Iris pigment epithelial cell (primary cell): ENCODE results near the gene TSC22D1.
A peak's percentile ranks its signal among the peaks of the same experiment; 100 is the strongest.

Experiments used
- DNase-seq: peaks from one replicate; pipeline ENCODE4 v3.0.0-alpha.2; 2011; ENCODE audit warnings: low read depth

TSC22D1 gene

DNA sequence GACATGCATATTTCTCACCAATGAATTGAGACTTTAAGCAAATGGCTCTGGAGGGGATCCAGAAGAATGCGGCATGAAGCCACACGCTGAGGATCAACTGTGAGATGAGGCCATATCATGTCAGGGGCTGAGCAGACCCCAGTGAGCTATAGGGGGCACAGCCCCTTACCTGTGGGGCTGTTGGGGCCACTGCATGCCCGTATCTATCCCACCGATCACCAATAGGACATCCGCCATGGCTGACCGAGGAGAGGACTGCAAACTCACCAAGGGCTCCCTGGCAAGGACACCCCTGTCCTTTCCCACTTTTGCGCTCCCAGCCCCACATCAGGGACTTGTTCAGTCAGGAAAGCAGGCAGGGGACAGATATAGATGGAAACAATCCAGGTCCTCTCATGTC is 124.5 kb downstream of the TSC22D1 start:
- no peak for DNase-seq

DNA sequence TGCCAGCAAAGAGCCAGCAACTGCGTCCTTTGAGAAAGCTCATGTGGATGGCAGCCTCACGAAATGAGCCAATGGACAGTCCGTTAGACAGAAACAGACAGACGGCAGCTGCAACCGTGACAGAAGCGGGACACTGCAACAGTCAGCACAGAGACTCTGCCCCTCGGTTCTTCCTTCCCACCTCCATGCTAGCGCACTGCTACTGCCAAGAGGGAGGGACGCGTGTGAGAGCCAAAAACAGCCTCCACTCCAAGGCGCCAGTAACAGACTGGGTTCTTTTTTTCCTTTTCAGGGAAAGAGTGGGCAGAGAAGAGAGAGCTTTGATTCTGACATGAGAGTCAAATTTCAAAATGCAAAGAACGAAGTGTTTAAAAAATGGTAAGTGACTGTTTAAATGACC is 125.0 kb downstream of the TSC22D1 start:
- DNase-seq, result no peak

DNA sequence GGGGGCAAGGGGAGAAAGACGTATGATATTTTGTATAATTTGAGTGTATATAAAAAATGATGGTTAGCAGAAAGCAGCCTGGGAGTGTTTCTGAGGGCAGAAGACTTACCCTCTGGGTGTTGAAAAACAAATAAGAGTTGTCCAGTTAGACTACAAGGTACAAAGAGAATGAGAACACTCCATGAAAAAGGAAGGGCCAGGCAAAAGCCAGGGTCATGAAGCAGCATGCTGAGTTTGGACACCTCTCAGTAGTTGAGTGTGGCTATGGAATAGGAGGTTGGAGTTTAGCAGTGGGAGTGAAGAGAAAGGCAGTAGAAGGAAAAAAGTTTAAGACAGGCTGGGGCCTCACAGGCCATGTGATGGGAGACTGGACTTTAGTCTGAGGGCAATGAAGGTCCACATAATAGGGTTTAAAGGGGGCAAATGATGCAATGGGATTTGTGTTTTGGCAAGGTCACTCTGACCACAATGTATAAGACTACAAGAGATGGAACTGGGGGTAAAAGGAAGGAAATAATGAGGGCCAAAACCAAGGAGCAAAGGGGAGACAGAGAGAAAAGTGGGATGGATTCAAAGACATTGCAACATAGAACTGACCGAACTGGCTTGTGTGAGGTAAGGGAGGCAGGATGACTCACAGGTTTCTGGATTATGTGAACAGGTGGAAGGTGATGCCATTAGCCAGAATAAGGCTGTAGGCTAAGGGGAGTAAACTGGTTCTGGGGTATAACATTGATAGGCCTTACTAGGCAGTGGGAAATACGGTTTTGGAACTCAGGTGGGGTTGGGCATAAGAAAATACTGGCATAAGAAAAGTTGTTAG is 125.9 kb downstream of the TSC22D1 start:
- DNase-seq, result peak; percentile 48

DNA sequence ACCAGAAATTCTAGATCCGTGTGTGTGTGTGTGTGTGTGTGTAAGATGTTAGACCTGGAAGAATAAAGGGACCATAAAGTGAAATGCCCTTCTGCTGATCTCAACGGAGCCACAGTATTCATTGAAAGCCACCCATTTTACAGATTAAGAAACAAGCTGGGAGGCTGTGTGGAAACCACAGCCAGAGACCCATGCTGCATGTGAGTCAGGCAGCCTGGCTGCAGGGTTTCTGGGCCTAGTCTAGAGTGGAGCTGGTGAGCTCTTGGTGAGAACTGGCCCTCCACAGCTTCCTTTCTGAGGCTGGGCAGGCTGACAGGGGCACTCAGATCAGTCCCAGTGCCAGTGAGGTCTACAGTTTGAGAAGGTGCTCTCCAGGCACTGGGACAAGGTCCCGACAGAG is 127.3 kb downstream of the TSC22D1 start:
- no peak for DNase-seq

DNA sequence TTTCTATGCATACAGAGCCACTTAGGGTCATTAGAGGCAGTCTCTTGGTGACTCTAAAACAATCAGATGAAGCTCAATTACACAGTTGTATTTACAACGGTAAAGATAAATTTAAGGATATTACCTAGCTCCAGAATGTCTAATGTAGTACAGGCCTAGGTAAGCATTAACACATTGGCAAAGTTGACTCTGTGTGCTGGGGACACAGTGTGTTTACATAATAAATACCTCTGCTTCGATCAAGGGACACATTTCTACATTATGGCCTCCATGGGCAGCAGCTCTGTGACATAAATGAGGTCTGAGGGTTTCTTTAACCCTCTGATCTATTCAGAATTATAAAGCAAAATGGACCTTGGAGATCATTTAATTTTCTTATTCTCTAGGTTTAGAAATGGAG is 127.8 kb downstream of the TSC22D1 start:
- no peak for DNase-seq

DNA sequence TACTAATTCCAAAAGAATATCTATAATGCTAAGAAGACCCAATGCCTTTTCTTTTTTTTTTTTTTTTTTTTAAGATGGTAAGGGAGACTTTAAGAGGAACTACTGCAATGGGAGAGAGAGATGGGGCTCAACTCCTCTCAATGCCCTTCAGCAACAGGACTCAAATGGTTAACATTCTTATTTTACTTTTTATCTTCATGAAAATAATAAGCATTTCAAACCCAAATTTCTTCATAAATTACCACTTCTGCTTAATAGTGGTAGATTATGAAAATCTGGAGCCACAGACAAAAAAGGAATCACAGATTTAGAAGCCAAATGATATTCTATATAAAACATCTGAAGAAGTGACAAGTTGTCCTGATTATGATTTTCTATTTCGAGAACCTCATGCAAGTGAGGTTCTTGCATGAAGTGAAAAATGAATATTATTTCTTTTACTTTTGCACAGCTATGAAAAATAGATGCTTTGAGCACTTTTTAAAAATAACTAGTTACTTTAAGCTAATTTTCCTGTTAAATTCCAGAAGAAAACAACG is 128.3 kb downstream of the TSC22D1 start:
- DNase-seq, result no peak

DNA sequence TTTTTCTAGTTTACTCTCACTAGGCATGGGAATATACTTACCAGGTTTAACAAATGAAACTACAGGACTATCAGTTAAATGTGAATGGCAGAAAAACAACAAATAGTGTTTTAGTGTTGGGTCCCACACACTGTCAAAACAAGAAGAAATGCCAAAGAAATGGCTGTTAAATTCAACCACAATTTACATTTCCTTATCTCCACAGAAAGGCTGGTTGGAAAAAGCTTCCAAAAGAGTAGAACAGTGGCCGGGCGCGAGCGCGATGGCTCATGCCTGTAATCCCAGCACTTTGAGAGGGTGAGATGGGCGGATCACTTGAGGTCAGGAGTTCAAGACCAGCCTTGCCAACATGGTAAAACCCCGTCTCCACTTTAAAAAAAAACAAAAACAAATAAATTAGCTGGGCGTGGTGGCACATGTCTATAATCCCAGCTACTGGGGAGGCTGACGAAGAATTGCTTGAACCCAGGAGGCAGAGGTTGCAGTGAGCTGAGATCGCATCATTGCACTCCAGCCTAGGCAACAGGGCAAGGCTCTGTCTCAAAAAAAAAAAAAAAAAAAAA is 136.0 kb downstream of the TSC22D1 start:
- DNase-seq, result no peak

DNA sequence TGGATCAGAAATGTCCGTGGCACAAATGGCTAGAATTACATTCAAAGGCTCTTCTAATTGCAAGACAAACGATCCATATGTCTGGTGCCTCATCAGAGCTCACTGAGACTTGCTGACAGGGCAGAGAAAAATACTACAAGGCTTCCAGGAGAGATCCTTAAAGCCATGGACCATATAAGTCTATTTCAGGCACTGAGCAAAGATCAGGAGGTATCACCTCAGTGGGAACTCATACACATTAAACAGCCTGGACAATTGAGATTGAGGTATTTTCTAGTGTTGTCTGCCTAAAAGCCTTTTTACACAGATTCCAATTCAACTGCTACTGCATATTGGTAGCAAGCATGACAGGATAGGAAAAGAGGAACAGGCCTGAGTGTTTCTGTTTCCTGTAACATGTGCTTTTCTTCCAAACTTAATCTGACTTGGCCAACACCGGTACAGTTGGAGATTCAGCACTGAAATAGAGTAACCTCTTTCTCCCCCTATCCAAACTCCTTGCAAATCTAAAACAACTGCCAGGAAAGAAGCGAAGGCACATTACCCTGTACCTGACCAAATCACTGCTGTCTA is 136.6 kb downstream of the TSC22D1 start:
- DNase-seq, result no peak

DNA sequence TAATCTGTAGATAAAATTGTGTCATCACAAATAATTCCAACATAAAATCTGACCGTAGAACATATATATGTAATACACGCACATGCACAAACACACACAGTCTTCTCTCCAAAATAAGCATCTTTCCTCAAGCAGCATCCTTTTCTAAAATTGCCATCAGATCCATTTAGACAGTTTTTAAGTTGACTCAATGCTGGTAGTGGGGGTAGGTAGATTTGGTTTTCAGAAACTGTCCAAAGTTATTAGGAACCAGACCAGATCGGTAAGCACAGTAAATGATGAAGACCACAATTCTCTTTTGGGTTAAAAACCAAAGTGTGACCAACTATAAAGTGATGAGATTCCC is 137.9 kb downstream of the TSC22D1 start:
- DNase-seq, result no peak

DNA sequence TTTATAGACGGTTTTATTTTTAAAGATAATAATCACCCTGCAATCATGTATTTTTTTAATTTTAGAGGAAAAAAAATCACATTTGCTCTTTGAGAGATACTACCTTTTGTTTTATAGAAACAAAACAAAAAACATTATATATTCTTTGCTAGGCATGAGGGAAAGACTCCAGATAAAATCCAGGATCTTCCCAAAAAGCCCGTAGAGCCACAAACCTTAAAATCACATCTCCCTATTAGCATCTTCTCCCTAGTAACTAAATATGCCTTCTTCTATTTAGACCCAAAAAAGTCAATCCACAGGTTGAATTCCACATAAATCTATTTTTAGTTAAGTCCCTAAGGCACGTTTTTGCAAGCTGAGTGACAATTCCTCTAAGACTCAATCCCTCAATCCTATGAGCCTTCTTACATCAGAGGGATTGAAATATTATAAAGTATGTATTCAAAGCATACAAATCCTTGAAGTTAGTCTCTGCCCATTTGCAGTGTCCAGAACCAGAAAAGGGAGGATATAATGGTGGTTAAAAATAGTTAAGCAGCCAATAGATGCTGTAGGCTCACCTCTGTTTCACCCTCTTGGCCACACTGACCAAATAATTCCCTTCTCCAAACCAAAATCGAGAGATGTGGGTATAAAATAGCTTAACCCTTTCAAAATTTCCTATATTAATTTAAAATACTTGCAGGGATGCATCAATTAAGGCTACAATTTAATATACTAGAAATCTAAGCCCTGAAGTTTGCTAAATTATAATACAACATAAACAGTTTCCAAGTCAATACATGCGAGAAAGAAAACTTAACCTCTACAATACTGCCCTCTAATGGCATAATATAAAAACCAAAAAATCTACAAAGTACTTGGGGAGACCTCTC is 138.5 kb downstream of the TSC22D1 start:
- peak; percentile 43 for DNase-seq

DNA sequence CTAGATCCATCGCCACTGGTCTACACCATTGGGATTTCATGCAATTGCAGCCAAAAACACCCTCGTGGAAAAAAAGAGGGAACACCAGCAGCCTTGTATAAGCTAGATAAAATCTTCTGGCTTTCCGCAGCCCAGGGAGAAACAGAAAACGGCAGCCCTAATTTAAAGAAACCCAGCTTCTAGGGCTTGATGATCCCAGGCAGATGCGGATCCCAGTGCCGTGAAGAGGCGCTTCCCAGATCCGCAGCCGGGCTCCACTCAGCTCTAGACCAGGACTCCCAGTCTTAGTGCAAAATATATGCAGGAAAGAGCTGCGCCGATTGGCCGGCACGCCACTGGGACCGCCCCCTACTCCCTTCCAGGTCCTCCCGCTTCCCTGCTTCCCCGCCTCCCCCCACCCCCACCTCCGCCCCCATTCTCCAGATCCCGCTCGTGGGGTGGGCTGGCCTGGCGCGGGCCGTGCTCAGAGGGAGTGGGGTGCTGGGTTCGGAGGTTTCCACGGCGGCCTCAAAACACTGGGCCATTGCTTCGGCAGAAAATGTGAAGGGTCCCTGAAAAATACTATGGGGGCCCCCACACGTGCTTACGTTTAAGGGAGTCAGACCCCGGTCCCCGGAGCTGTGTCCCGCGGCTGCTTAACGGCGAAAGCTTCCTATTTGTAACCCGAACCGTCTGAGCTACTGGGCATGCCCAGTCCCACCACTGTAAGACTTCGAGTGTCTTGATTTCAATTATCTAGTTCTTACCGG is 139.4 kb downstream of the TSC22D1 start:
- DNase-seq, result peak; percentile 91

DNA sequence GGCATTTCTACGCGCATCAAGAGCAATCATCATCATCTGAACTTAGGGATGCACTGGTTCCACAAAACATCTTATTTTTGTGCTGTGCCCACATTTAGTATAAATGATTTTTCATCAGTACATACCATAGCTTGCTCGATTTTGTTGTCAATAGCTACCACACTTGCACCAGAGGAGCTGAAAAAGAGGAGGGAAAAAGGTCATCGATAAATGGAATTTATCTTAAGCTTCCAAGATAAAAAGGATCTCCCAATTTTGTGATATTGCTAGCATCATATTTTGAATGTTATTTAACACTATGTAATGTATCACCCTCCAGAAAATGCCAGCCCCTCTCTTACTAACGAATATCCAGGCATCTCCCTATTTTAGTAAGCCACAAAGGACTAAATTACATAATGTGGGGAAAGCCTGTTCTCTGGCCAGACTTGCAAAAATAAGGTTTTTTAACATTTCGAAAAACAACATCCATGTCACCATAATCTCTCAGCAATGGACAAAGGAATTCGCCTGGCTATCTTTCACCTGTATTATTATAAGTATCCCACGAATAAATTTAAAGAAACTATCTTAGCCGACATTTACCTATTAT is 140.1 kb downstream of the TSC22D1 start:
- no peak for DNase-seq

DNA sequence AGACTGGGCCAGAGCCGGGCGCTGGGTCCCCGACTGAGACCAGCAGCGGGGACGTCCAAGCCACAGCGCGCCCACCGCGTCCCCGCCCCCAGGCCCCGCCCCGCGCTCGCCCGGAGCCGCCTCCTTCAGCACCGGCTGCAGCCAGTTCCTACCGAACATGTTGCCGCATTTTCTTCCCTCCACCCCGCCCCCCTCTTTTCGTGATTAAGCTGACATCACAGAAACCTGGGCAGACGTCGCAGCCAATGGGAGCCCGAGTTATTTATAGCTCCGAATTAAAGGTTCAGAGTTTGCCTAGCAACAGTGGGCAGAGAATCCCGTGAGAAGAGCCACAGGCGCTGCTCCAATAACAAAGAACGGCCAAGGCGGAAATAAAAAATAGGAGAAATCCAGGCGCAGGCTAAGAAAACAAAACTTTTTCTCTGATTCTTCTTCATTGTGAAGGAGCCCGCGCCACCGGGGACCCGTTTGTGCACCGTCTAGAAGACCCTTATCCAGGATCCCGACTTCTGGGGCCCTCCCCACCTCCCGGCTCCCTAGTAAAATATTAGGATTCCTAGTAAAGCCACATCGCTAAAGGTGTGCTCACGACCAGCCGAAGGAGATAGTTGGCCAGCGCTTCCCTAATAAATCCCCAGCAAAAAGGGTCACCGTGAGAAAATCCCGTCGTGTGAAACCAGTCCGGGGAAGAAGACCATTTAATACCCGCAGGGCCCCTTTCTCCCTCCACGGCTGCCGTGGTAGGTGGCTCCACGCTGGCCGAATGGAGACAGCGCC is 140.8 kb downstream of the TSC22D1 start:
- DNase-seq, result peak; percentile 98

DNA sequence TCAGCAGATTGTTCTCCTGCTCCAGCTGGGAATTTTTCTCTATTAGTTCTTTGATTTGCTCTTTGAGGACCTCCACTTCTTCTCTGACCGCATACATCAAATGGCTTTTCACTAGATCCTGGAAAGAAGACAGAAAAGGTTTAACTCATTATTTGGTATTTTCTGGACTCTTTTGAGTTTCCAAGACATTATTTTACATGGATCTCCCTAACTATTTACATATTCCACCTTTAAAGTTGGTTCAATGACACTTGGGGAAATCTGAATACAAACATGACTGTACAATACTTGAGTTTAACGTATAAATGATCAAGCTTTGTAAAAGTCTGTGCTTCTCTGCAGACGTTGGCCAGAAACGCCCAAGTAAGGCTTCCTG is 141.4 kb downstream of the TSC22D1 start:
- DNase-seq, result no peak

DNA sequence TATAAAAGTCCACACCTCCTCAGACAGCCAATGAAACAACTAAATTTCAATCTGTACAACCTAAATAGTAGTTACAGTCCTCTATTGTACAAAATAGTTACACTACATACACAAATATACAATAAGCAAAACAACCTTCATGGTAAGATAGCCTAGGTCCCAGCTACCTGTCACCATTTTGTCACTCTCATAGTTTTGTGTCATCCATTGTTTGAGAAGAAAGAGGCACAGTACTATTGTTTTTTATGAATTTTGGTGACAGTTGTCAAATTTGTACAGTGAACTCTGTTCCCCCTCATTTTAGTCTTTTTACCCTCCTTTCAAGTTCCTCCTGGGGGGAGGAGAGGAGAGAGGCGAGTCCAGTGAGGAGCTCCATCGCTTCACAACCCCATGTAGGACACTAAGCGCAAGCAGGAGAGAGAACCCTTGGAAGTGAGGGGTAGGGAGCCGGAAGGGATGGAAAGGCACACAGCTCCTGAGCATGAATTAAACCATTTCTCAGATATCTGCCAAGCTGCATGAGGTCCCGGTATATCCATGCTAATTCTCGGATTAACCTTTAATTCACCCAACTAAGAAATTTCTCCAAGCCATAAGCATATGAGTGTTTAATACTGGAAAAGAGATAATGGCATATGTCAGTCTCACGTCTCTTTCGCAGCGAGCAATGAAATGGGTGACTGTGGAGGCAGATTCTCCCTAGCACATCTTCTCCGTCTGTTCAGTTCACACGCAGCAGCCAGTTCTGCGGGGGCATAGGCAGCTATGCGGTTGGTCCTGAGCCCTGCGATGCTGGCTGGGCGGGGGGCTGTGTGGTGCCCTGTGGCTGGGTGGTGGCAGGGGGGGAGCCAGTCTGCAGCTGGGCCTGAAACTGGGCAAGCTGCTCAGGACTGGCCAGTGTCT is 142.0 kb downstream of the TSC22D1 start:
- DNase-seq, result no peak

DNA sequence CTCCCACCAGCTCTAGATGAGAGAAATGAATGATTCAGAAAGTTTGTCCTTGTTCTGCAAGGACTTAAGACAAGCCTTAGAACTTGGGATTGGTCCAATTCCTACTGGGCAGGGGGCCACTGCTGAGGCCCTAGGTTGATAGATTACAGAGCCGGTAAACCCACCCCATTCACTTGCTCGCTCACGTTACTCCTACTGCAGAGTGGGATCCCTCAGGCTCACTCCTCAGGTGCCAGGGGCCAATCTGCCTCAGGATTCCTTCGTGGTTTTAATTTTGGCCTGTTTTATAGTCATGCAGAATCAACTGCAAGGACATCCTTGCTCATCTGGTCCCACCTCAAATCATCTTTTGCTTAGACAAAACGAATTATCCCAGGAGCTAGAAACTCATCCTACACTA is 143.5 kb downstream of the TSC22D1 start:
- no peak for DNase-seq

DNA sequence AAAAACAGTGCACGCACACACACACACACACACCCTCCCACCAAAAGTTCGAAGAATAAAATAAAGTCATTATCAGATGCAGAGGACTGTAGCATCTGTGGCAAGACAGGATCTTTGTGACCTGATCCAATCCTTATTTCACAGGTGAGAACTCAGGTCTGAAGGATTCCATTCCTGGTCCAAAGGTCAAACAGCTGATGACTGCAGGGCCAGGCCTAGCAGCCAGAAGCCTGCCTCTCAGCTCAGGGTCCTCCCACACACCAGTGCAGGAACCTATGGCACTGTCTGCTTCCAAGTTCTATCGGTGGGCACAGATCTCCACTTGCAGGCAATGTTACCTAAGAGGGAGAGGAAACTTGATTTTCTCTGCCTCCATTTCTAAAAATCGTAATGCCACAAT is 145.0 kb downstream of the TSC22D1 start:
- no peak for DNase-seq

DNA sequence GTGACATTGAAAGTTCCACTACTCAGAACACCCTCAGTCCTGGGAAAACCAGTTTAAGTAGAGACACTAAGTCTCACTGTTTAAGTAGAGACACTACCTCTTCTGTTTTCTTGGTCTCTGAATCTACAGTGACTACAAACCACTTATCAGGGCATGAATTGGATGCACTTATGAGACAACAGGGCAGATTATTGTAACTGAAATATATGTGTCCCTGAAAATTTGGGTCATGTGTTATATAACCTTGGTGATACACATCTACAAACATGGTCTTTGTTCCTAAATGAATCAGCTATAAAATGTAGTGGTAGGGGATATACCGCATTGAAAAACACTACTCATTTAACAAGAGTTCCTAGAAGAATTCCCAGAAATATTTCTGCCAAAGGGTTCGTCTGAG is 146.8 kb downstream of the TSC22D1 start:
- no peak for DNase-seq

DNA sequence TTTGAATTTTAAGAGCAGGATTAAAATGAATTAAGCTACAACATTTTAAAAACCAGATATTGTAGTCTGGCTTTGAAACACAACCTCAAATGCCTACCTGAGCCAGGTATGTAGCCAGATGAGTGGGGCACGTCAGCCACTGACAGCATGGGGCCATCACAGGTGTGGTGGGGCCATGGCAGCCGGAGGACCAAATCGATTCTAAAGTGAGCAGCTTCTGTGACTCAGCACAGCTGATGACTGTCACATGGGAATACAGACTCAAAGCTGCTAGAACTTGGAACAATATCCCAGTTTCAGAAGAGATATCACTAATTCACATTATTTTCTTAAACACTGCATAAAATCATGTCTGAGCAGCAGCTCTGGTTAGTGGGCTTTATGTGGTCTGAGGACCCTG is 149.7 kb downstream of the TSC22D1 start:
- no peak for DNase-seq

DNA sequence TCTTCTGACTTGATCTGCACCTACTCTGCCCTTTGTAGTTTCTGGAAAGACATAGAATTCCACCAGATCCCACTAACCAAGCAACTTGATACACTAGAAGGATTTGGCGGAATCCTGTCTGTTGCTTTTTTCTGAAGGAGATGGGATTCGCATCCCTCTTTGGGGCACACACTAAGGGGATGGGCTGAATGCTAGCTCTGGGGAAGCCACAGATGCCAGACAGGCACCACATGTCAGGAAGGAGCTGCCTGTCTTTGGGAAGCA is 150.4 kb downstream of the TSC22D1 start:
- DNase-seq, result no peak
